Pancreas (tissue), 10 donors: Measurements from ENCODE around the gene PLEKHM3. TPM values are rescaled to one million over a fixed set of nuclear protein-coding genes. Genes with fewer than 3 reads are reported as not detected.
A peak's percentile ranks its signal among the peaks of the same experiment; 100 is the strongest.

Experiments
- ATAC-seq, 4 donors: fragments of 200-7000 bp; cut with Tn5 transposase; one replicate each; pipeline versions ENCODE4 v1.8.0 to v1.9.1; 2020; ENCODE audit warnings: mild to moderate bottlenecking in 4 of 4, moderate library complexity in 4 of 4
- DNase-seq, 6 donors: peaks; one replicate each; pipeline ENCODE4 v3.0.0-alpha.2; 2020
- FAIRE-seq: peaks from 2 replicates; lab custom pipeline; 2012; peaks lifted over from hg19 to GRCh38; lab: Jason Lieb, UNC
- H3K27ac ChIP-seq, 4 donors: fragments of 200-600 bp; sonication (generic); 1 replicate in 3 of 4; 2 replicates in 1 of 4; pipeline versions ENCODE4 v1.5.0 to v1.8.0; 2020
- H3K27me3 ChIP-seq, 4 donors: fragments of 200-600 bp; one replicate each; pipeline ENCODE4 v1.8.0; 2021
- H3K36me3 ChIP-seq, 3 donors: fragments of 200-600 bp; sonication (generic) in 1 of 3; one replicate each; pipeline versions ENCODE4 v1.5.0 to v1.8.0; 2020 to 2021
- H3K4me1 ChIP-seq, 3 donors: fragments of 200-600 bp; one replicate each; pipeline ENCODE4 v1.8.0; 2021
- H3K4me3 ChIP-seq, 4 donors: fragments of 200-600 bp; sonication (generic) in 2 of 4; one replicate each; pipeline versions ENCODE4 v1.5.0 to v1.8.0; 2020 to 2021
- H3K9me3 ChIP-seq, 4 donors: fragments of 200-600 bp; one replicate each; pipeline ENCODE4 v1.8.0; 2021
- CTCF ChIP-seq, 4 donors: fragments of 200-600 bp; sonication (generic) in 3 of 4; IDR thresholded peaks; one replicate each; pipeline versions ENCODE4 v1.5.0 to v1.8.0; 2021; ENCODE audit warnings: antibody characterized with exemption in 4 of 4
- WGBS, 2 donors: extraction: QIAGEN DNeasy Blood & Tissue Kit; methylation state at CpG; one replicate each; pipeline ENCODE4 v1.1.7; 2013; 5-methylcytosine and 5-hydroxymethylcytosine counted together
- intact Hi-C, 3 donors: fragments of 100-400 bp; cut with DNase I; formaldehyde crosslinking; loops; one replicate each; pipeline versions ENCODE4 v1.11.1 to v1.14.2; 2022
- polyA plus RNA-seq, 2 donors: library from polyadenylated mRNA; stranded (reverse); fragments of 200-250 nt; gene quantifications; one replicate each; pipeline ENCODE4 v1.2.3, GENCODE V29; 2013
- total RNA-seq, 6 donors: library from RNA; stranded (reverse); fragmentation: NEBNext Ultra II Directional in 4 of 6; extraction: Animal tissue kit (Norgen Biotek cat#: 25700) in 4 of 6; gene quantifications; one replicate each; pipeline versions ENCODE4 v1.2.1 to v1.2.4, GENCODE V29; 2021 to 2023
- donor health status: healthy with polysubstance abuse.
- donor health status: DM: no; HTN: no; CAD: no; lungs with moderate emphysema.
- donor health status: DM: no; HTN: no; CAD: no.
- donor health status: control.
- donor health status: control.
- donor health status: Bipolar disorder and iron deficiency.
- donor health status: DM: yes; HTN: yes; CAD: no.
- donor health status: DM: no; HTN: no; CAD: no.
- donor health status: DM: no; HTN: no; CAD: no.
- donor health status: DM: yes; HTN: yes; CAD: no.

PLEKHM3 gene
- total and polyA plus RNA-seq, 8 donors = 3.0 to 10.2 (median 5.4) TPM

- FAIRE-seq (no peak), ATAC-seq (no peak), DNase-seq (no peak)
- Histone ChIP-seq H3K4me3 (no peak overlapping the region), H3K27me3 (no peaks in the 10 kb centered on the region), H3K27ac (no peak overlapping the region), H3K9me3 (no peaks in the 10 kb centered on the region), H3K4me1 (no peaks in the 10 kb centered on the region), H3K36me3 (no peaks in the 10 kb centered on the region)
- WGBS, 2 donors = 88 to 94% methylated on average over 4 of the region's 4 CpGs
- TF ChIP-seq CTCF (IDR thresholded peaks at IDR 0.05) = no peak
- intact Hi-C loops = no loop called here
Observed at GRCh38 chr2:208066016-208066415, 40.7 kb upstream of the PLEKHM3 start.

- FAIRE-seq = no peak
- Histone ChIP-seq H3K27ac (no peak overlapping the region), H3K36me3 (no peaks in the 10 kb centered on the region), H3K9me3 (no peaks in the 10 kb centered on the region), H3K4me1 (no peaks in the 10 kb centered on the region), H3K4me3 (no peak overlapping the region), H3K27me3 (no peaks in the 10 kb centered on the region)
- ATAC-seq = no peak
- no peak for DNase-seq
- intact Hi-C loops = no loop called here
- WGBS, 2 donors = 73 to 76% methylated on average over 5 of the region's 5 CpGs
- TF ChIP-seq CTCF (IDR thresholded peaks at IDR 0.05) = no peak
Observed at GRCh38 chr2:208065476-208065875, 40.1 kb upstream of the PLEKHM3 start.

- H3K4me3 ChIP-seq = no peak overlapping the region
- no peaks in the 10 kb centered on the region for H3K36me3 ChIP-seq
- no peak for FAIRE-seq
- intact Hi-C loops = no loop called here
- no peak for TF ChIP-seq CTCF (IDR thresholded peaks at IDR 0.05)
- no peak for DNase-seq
- no peak overlapping the region for H3K27ac ChIP-seq
- H3K9me3 ChIP-seq = no peaks in the 10 kb centered on the region
- ATAC-seq = peak in 1 of 4 donors; percentile 46
- H3K4me1 ChIP-seq = no peaks in the 10 kb centered on the region
- 74 to 80% methylated on average over 8 of the region's 8 CpGs for WGBS, 2 donors
- H3K27me3 ChIP-seq = no peaks in the 10 kb centered on the region
Observed at GRCh38 chr2:208064220-208064961, 39.1 kb upstream of the PLEKHM3 start.

- H3K36me3 ChIP-seq = no peaks in the 10 kb centered on the region
- FAIRE-seq (no peak), DNase-seq (no peak), ATAC-seq (no peak)
- intact Hi-C loops = no loop called here
- H3K4me1 ChIP-seq = no peaks in the 10 kb centered on the region
- H3K27ac ChIP-seq = no peak overlapping the region
- no peaks in the 10 kb centered on the region for H3K27me3 ChIP-seq
- no peaks in the 10 kb centered on the region for H3K9me3 ChIP-seq
- WGBS, 2 donors = 38 to 49% methylated on average over 2 of the region's 2 CpGs
- no peak overlapping the region for H3K4me3 ChIP-seq
- no peak for TF ChIP-seq CTCF (IDR thresholded peaks at IDR 0.05)
Observed at GRCh38 chr2:208062961-208063360, 37.6 kb upstream of the PLEKHM3 start.

- no peak for TF ChIP-seq CTCF (IDR thresholded peaks at IDR 0.05)
- Histone ChIP-seq H3K27ac (no peak overlapping the region), H3K27me3 (no peaks in the 10 kb centered on the region), H3K36me3 (no peaks in the 10 kb centered on the region), H3K9me3 (no peaks in the 10 kb centered on the region), H3K4me1 (no peaks in the 10 kb centered on the region), H3K4me3 (no peak overlapping the region)
- no peak for FAIRE-seq
- 41 to 44% methylated on average over 4 of the region's 4 CpGs for WGBS, 2 donors
- ATAC-seq = peak in 1 of 4 donors; percentile 26
- intact Hi-C loops = no loop called here
- no peak for DNase-seq
Observed at GRCh38 chr2:208062113-208062512, 36.8 kb upstream of the PLEKHM3 start.
